ENCODE data around the gene PRDM16.

Gene PRDM16

GRCh38 chr1:3469849-3470649, 401.0 kb downstream of the PRDM16 start:
- no peak for DNase-seq (ENCODE audit: low read depth)
- H3K4me3 ChIP-seq (ENCODE audit: low read depth, low read length): no peak overlapping the region

- DNase-seq (ENCODE audit: low read depth): no peak
- H3K4me3 ChIP-seq (ENCODE audit: low read depth, low read length): no peak overlapping the region
Measured at GRCh38 chr1:3470650-3471355, 401.8 kb downstream of the PRDM16 start.

DNA sequence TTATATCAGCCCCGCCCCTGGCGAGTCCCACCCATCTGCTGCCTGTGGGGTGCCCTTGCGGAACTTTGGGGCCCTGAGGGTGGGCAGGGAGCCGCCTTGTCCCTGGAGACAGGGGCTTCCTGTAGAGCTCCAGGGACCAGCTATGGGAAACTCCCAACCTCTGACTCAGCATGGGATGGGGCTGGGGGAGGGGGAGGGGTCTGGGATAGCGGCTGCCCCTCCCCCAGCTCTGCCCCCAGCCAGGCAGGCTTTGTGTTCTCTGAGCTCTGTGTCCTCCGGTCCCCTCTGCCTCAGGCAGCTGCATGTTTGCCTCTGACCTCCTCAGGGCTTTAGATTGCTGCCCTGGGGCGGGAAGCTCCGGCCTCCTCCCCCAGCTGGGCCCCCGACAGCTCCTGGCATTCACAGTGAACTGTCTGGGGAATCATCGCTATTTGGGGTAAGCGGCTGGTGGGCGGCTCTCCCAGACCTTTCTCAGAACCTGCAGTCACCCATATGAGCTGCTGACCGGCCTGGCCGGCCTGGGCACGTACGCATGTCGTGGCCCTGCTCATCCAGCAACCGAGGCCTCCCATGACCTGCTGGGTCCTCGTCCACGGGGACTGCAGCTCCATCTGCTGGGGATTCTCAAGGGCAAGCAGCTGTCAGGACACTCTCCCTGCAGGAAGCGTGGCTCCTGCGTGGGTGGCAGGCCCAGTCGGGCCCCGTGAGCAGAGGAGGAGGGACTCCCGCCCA, 402.5 kb downstream of the PRDM16 start:
- peak; percentile 16 for DNase-seq (ENCODE audit: low read depth)
- no peak overlapping the region for H3K4me3 ChIP-seq (ENCODE audit: low read depth, low read length)

GRCh38 chr1:3472088-3472850, 403.3 kb downstream of the PRDM16 start:
- no peak for DNase-seq (ENCODE audit: low read depth)
- H3K4me3 ChIP-seq (ENCODE audit: low read depth, low read length): no peak overlapping the region

DNA sequence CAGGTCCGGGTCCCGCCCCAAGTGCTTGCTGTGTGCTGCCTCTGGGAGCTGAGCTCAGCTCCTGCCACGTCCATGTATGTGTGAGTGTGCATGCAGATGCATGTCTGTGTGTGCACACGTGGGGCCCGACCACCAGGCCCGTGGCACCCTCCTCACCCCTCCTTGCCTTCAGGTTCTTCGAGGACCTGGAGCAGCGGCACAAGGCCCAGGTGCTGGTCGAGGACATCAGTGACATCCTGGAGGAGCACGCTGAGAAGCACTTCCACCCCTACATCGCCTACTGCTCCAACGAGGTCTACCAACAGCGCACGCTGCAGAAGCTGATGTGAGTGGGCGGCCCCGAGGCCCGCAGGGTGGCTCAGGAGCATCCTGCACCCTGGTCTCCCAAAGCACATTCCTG, 403.9 kb downstream of the PRDM16 start:
- H3K4me3 ChIP-seq (ENCODE audit: low read depth, low read length): no peak overlapping the region
- DNase-seq (ENCODE audit: low read depth): no peak

GRCh38 chr1:3473381-3473844, 404.4 kb downstream of the PRDM16 start:
- peak; percentile 61 for DNase-seq (ENCODE audit: low read depth)
- H3K4me3 ChIP-seq (ENCODE audit: low read depth, low read length): no peak overlapping the region

DNA sequence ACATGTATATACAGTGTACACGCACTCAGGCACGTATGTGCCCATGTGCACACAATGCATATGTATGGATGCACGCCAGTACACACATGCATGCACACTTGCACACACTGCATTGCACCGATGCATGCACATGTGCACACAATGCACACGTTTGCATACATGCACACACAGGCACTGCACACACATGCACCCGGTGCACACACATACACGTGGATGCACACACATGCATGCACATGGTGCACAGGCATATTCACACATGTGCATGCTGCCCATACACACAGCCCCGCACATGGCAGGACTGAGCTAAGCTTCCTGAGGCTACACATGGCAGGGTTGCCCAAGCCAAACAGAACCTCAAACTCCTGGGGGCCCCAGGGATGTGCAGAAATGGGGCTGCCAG, 405.0 kb downstream of the PRDM16 start:
- H3K4me3 ChIP-seq (ENCODE audit: low read depth, low read length): no peak overlapping the region
- no peak for DNase-seq (ENCODE audit: low read depth)

GRCh38 chr1:3474421-3474820, 405.4 kb downstream of the PRDM16 start:
- H3K4me3 ChIP-seq (ENCODE audit: low read depth, low read length): no peak overlapping the region
- no peak for DNase-seq (ENCODE audit: low read depth)

DNA sequence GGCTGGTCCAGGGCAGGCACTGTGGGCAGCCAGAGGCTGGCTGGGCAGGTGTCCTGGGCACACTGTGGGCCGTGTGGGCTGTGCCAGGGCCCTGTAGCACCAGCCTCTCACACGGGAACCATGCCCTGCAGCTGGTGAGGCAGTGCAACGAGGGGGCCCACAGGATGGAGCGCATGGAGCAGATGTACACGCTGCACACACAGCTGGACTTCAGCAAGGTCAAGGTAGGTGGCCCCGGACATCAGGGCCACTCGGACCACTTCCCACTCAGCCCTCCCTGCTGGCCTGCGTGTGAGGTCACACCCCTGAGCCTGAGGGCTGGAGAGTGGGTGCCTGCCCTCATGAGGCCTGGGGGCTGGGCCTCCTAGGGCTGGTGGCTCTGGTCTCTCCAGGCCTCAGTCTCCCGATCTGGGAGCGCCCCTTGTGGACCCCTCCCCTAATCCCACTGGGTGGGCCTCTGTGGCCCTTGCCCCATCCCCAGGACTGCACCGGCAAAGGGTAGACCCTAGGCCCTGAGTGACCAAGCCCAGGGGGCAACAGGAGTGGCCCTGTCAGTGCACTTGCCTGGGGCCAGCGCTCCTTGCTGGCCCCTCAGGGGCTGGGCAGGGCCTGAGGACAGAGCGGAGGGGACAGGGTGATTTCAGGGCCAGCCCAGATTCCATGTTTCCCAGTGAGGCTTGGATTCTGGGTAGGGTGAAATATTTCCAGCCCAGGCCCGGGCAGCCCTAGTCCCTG, 407.0 kb downstream of the PRDM16 start:
- no peak overlapping the region for H3K4me3 ChIP-seq (ENCODE audit: low read depth, low read length)
- no peak for DNase-seq (ENCODE audit: low read depth)

DNA sequence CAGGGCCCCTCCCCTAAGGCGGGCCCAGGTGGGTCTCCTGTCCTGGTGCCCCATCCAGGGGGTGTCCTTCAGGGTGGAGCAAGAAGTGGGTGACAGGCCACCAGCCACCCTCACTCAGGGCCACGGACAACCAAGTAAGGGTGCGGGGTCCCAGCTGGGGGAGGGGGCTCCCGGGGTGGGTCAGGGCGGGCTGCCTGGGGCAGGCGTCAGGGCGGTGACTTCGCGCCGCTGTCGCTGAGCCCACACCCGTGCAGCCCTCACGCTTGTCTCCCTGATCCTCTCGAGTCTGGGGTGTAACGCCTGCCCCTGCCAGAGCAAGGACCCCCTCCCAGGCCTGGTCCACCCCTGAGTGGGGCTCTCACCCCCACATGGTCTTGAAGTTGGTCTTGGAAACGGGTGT, 407.7 kb downstream of the PRDM16 start:
- DNase-seq (ENCODE audit: low read depth): no peak

GRCh38 chr1:3477241-3477995, 408.4 kb downstream of the PRDM16 start:
- no peak for DNase-seq (ENCODE audit: low read depth)
- H3K4me3 ChIP-seq (ENCODE audit: low read depth, low read length): no peak overlapping the region

More for the DNA sequence above, 407.7 kb downstream of the PRDM16 start:
- H3K4me3 ChIP-seq (ENCODE audit: low read depth, low read length): no peak overlapping the region

GRCh38 chr1:3478187-3478586, 409.2 kb downstream of the PRDM16 start:
- DNase-seq (ENCODE audit: low read depth): no peak
- H3K4me3 ChIP-seq (ENCODE audit: low read depth, low read length): no peak overlapping the region

- H3K4me3 ChIP-seq (ENCODE audit: low read depth, low read length): no peak overlapping the region
- no peak for DNase-seq (ENCODE audit: low read depth)
Measured at GRCh38 chr1:3479511-3480368, 410.7 kb downstream of the PRDM16 start.

- no peak overlapping the region for H3K4me3 ChIP-seq (ENCODE audit: low read depth, low read length)
- no peak for DNase-seq (ENCODE audit: low read depth)
Measured at GRCh38 chr1:3480369-3480719, 411.3 kb downstream of the PRDM16 start.

DNA sequence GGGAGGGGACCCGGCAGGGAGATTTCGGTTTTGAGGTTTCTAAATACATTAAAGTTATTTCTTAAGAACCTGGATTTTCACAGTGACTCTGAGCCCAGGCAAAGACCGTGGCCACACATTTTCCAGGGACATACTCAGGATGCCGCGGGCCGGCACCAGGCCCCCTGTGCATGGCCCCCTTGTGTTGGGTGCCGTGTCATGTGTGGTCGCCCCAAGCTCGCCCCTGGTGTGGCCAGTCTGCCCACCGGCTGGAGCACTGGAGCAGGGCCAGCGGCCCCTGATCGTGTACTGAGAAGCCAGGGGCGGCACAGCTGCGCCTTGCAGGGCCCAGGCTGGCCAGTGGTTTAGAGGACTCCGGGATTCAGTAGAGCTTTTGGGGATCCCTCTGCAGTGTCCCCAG, 412.0 kb downstream of the PRDM16 start:
- no peak overlapping the region for H3K4me3 ChIP-seq (ENCODE audit: low read depth, low read length)
- no peak for DNase-seq (ENCODE audit: low read depth)

GRCh38 chr1:3481836-3482375, 412.9 kb downstream of the PRDM16 start:
- H3K4me3 ChIP-seq (ENCODE audit: low read depth, low read length): no peak overlapping the region
- DNase-seq (ENCODE audit: low read depth): no peak

- no peak overlapping the region for H3K4me3 ChIP-seq (ENCODE audit: low read depth, low read length)
- DNase-seq (ENCODE audit: low read depth): no peak
Measured at GRCh38 chr1:3482378-3482849, 413.4 kb downstream of the PRDM16 start.
